GM19193 (cell line): ENCODE results near the gene SLC22A6.

ENCODE experiments used
- POLR2A ChIP-seq: IDR thresholded peaks from 4 replicates; pipeline ENCODE4 v1.6.1; 2011; ENCODE audit not compliant: insufficient read depth, insufficient read length; ENCODE audit errors: extremely low read depth

The SLC22A6 gene

GRCh38 chr11:62984451-62984991 is at the start of gene SLC22A6:
TSS of gene SLC22A6 (minus strand) at chr11:62984967. CDS start at chr11:62984690, 277 bp downstream.
- no peak for TF ChIP-seq POLR2A

GRCh38 chr11:63032457-63032856 is 47.7 kb upstream of the SLC22A6 start:
- no peak for TF ChIP-seq POLR2A

- TF ChIP-seq POLR2A: no peak
Measured at GRCh38 chr11:63023841-63024648, 39.3 kb upstream of the SLC22A6 start.

- TF ChIP-seq POLR2A: no peak
Measured at GRCh38 chr11:63023222-63023814, 38.6 kb upstream of the SLC22A6 start.

- no peak for TF ChIP-seq POLR2A
Measured at GRCh38 chr11:63022441-63022840, 37.7 kb upstream of the SLC22A6 start.

GRCh38 chr11:63020671-63021291 is 36.0 kb upstream of the SLC22A6 start:
- no peak for TF ChIP-seq POLR2A

GRCh38 chr11:63019506-63019905 is 34.7 kb upstream of the SLC22A6 start:
- no peak for TF ChIP-seq POLR2A

GRCh38 chr11:63017306-63017974 is 32.7 kb upstream of the SLC22A6 start:
- no peak for TF ChIP-seq POLR2A

GRCh38 chr11:63015521-63016215 is 30.9 kb upstream of the SLC22A6 start, which contains the start of gene SLC22A8:
TSS of gene SLC22A8 (minus strand) at chr11:63015841. CDS start at chr11:63014958, 883 bp downstream.
- TF ChIP-seq POLR2A: no peak

- no peak for TF ChIP-seq POLR2A
Measured at GRCh38 chr11:63014408-63015055, 29.8 kb upstream of the SLC22A6 start.

- no peak for TF ChIP-seq POLR2A
Measured at GRCh38 chr11:63012839-63013238, 28.1 kb upstream of the SLC22A6 start.

GRCh38 chr11:63012430-63012829 is 27.7 kb upstream of the SLC22A6 start:
- TF ChIP-seq POLR2A: no peak

- TF ChIP-seq POLR2A: no peak
Measured at GRCh38 chr11:63010934-63011439, 26.2 kb upstream of the SLC22A6 start.

GRCh38 chr11:63007920-63008319 is 23.2 kb upstream of the SLC22A6 start:
- TF ChIP-seq POLR2A: no peak
